Heart left ventricle (tissue), 16 donors: ENCODE measurements around the gene KIF5A. TPM values are rescaled to one million over a fixed set of nuclear protein-coding genes. Genes with fewer than 3 reads are reported as not detected.

Experiments
- ATAC-seq, 4 donors: fragments of 200-7000 bp; cut with Tn5 transposase; one replicate each; pipeline ENCODE4 v1.9.1; 2020 to 2022; ENCODE audit warnings: moderate library complexity in 4 of 4, mild to moderate bottlenecking in 3 of 4, moderate number of reproducible peaks in 1 of 4
- DNase-seq, 5 donors: peaks; one replicate each; pipeline ENCODE4 v3.0.0-alpha.2; 2020
- H3K27ac ChIP-seq, 12 donors: fragments of 200-600 bp; sonication (generic) in 4 of 12; one replicate each; pipeline versions ENCODE4 v1.5.0 to v1.8.0; 2016 to 2022; ENCODE audit warnings: mild to moderate bottlenecking in 2 of 12
- H3K27me3 ChIP-seq, 9 donors: fragments of 200-600 bp; sonication (generic) in 2 of 9; one replicate each; pipeline versions ENCODE4 v1.5.1 to v1.8.0; 2016 to 2022; ENCODE audit warnings: mild to moderate bottlenecking in 3 of 9
- H3K36me3 ChIP-seq, 9 donors: fragments of 200-600 bp; sonication (generic) in 2 of 9; one replicate each; pipeline versions ENCODE4 v1.5.0 to v1.8.0; 2018 to 2022; ENCODE audit warnings: mild to moderate bottlenecking in 2 of 9
- H3K4me1 ChIP-seq, 12 donors: fragments of 200-600 bp; sonication (generic) in 4 of 12; one replicate each; pipeline versions ENCODE4 v1.5.0 to v1.8.0; 2016 to 2022; ENCODE audit warnings: mild to moderate bottlenecking in 3 of 12
- H3K4me3 ChIP-seq, 12 donors: fragments of 200-600 bp; sonication (generic) in 4 of 12; one replicate each; pipeline versions ENCODE4 v1.5.0 to v1.8.0; 2017 to 2022; ENCODE audit warnings: mild to moderate bottlenecking in 9 of 12, moderate library complexity in 4 of 12
- H3K9me3 ChIP-seq, 12 donors: fragments of 200-600 bp; sonication (generic) in 4 of 12; one replicate each; pipeline versions ENCODE4 v1.5.0 to v1.8.0; 2016 to 2022; ENCODE audit warnings: mild to moderate bottlenecking in 1 of 12
- POLR2A ChIP-seq, 2 donors: fragments of 450-650 bp; IDR thresholded peaks; one replicate each; pipeline ENCODE4 v1.6.1; 2017; ENCODE audit warnings: antibody characterized with exemption in 2 of 2, mild to moderate bottlenecking in 2 of 2, moderate library complexity in 2 of 2
- WGBS, 4 donors: extraction: QIAGEN DNeasy Blood & Tissue Kit in 2 of 4; methylation state at CpG; one replicate each; pipeline versions ENCODE4 v1.1.5 to v1.1.7; 2013 to 2018; 5-methylcytosine and 5-hydroxymethylcytosine counted together
- intact Hi-C, 10 donors: fragments of 100-400 bp; cut with DNase I; formaldehyde crosslinking; loops; one replicate each; pipeline versions ENCODE4 v1.11.1 to v1.14.2; 2022
- polyA plus RNA-seq, 2 donors: library from polyadenylated mRNA; stranded (reverse); fragments of 200-250 nt; gene quantifications; one replicate each; pipeline ENCODE4 v1.2.3, GENCODE V29; 2013
- total RNA-seq, 9 donors: library from RNA; depleted of rRNA in 2 of 9; stranded (reverse); fragments of >200 nt in 2 of 9; fragmentation: NEBNext Ultra II Directional in 3 of 9; extraction: Animal tissue kit (Norgen Biotek cat#: 25700) in 3 of 9; gene quantifications; one replicate each; pipeline versions ENCODE4 v1.1.0 to v1.2.4, GENCODE V29; 2016 to 2023
- TF ChIP-seq, protein P1 (sequence below), 12 donors: fragments of 200-600 bp; sonication (generic) in 4 of 12; IDR thresholded peaks; one replicate each; pipeline versions ENCODE4 v1.5.0 to v1.8.0; 2018 to 2022; ENCODE audit warnings: antibody characterized with exemption in 12 of 12, mild to moderate bottlenecking in 5 of 12
- donor health status: ischemic (EF 13 %, LVEDD 7.1; RV severe dilation, severe dysfunction).
- donor health status: healthy with polysubstance abuse.
- donor health status: DM: no; HTN: yes; CAD: no.
- donor health status: DM: no; HTN: no; CAD: no.
- donor health status: ischemic (EF 25% LVEDD 6.9; RV normal size, moderate dysfunction).
- donor health status: ischemic (EF 25% LVEDD 5.7; RV mildly dilated, moderate dysfunction).
- donor health status: healthy.
- donor health status: DM: yes; HTN: yes; CAD: no.
- donor health status: ischemic (EF 35%, LVEDD 5.7; RV mildly dilated, moderate dysfunction).
- donor health status: nonischemic (EF 11% LVEDD 7.7; RV severe dilation, severe dysfunction).
- donor health status: DM: yes; HTN: yes; CAD: no.
- donor health status: PGD.
- donor health status: ischemic (EF 29% LVEDD 5.4; RV normal size, mild dysfunction).
- donor health status: nonischemic (EF 23%, LVEDD 6.1; RV moderate dilation, normal function).

The KIF5A gene
- total and polyA plus RNA-seq, 11 donors, result 0.06 to 0.31 (median 0.14) TPM; not detected in 3

DNA sequence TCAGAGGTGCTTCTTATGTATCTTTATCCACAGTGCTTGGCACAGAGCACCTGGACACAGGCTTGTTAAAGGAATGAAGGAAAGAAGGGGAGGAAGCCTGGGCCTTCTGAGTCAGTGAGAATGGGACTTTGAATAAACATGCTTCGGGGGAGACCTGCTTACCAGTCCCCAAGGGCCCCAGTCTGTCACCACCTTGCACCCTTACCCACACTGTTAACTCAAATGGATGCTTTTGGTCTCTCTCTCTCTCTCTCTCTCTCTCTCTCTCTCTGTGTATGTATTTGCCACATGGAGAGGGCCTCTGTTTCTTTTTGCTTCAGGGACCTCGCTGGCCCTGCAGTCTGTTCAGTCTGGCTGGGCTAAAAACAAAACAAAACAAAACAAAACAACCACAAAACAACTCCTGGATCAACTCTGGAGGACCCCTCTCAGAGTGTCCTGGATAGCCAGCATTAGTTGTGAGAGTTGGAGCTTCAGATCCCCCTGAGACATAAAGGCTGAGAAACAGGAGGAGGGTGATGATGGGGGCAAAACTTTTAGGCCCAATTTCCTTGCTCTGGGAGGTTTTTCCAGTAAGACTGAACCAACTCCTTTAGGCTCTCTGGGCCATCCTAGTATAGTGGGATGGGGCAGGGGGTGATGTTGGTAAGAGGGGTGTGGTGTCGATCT lies 1.9 kb downstream of the KIF5A start:
- 77 to 87% (median 82%) methylated on average over 3 of the region's 3 CpGs for WGBS, 4 donors
- Histone ChIP-seq H3K36me3 (no peaks in the 10 kb centered on the region), H3K4me1 (peaks cover 0 to 16% (median 6%) of the 10 kb centered on the region in 12 donors), H3K27ac (no peak overlapping the region), H3K27me3 (peaks cover 0 to 42% (median 22%) of the 10 kb centered on the region in 9 donors), H3K4me3 (no peak overlapping the region), H3K9me3 (no peaks in the 10 kb centered on the region)
- no peak for ATAC-seq
- no peak for DNase-seq
- TF ChIP-seq, protein P1, sequence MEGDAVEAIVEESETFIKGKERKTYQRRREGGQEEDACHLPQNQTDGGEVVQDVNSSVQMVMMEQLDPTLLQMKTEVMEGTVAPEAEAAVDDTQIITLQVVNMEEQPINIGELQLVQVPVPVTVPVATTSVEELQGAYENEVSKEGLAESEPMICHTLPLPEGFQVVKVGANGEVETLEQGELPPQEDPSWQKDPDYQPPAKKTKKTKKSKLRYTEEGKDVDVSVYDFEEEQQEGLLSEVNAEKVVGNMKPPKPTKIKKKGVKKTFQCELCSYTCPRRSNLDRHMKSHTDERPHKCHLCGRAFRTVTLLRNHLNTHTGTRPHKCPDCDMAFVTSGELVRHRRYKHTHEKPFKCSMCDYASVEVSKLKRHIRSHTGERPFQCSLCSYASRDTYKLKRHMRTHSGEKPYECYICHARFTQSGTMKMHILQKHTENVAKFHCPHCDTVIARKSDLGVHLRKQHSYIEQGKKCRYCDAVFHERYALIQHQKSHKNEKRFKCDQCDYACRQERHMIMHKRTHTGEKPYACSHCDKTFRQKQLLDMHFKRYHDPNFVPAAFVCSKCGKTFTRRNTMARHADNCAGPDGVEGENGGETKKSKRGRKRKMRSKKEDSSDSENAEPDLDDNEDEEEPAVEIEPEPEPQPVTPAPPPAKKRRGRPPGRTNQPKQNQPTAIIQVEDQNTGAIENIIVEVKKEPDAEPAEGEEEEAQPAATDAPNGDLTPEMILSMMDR (IDR thresholded peaks at IDR 0.05), result no peak
- no peak for TF ChIP-seq POLR2A (IDR thresholded peaks at IDR 0.05)
- intact Hi-C loops, result no loop called here

DNA sequence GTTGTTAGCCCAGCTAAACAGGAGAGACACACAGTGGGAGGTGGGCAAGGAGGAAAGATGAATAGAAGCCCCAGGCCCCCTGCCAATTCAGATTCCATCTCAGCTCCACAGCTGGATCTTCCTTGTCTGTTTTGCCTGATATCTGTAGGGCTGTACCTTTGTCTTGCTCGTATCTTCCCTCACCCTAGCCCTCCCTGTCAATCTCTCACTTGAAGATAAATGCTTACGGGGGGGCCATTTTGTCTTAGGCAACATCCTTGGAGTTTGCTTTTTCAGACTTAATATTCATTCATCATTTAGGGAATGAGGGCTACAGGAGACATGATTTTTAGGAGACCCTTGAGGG lies 2.4 kb downstream of the KIF5A start:
- no peak for TF ChIP-seq POLR2A (IDR thresholded peaks at IDR 0.05)
- TF ChIP-seq, protein P1 (IDR thresholded peaks at IDR 0.05), result no peak
- ATAC-seq (no peak), DNase-seq (no peak)
- H3K4me1 ChIP-seq, result peaks cover 0 to 15% (median 6%) of the 10 kb centered on the region in 12 donors
- H3K27ac ChIP-seq, result no peak overlapping the region
- H3K36me3 ChIP-seq, result no peaks in the 10 kb centered on the region
- H3K4me3 ChIP-seq, result no peak overlapping the region
- intact Hi-C loops, result no loop called here
- peaks cover 0 to 42% (median 22%) of the 10 kb centered on the region in 9 donors for H3K27me3 ChIP-seq
- 65 to 76% (median 66%) methylated on average over 2 of the region's 2 CpGs for WGBS, 4 donors
- no peaks in the 10 kb centered on the region for H3K9me3 ChIP-seq

DNA sequence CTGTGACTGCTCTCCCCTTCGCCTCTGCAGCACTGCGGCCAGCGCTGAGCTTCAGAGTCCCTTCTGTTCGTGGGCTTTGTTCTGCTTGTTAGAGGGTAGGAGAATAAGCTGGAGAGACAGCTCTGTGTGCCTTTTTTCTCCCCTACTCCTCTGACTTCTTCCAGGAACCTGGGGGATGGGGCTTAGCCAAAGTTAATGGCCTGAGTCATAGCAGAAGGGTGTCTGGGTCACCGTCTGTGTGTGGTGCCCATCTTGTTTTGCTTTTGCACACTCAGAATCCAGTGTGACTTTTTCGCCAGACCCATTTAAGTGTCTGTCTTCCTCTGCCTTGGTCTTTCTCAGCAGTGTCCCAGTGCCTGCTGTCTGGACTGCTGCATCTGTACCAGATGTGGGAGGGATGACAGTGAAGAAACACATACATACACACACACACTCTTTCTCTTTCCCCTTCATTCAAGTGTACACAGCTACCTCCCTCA lies 3.0 kb downstream of the KIF5A start:
- peaks cover 0 to 42% (median 22%) of the 10 kb centered on the region in 9 donors for H3K27me3 ChIP-seq
- intact Hi-C loops, result no loop called here
- no peaks in the 10 kb centered on the region for H3K9me3 ChIP-seq
- no peak for DNase-seq
- no peaks in the 10 kb centered on the region for H3K36me3 ChIP-seq
- no peak for ATAC-seq
- no peak overlapping the region for H3K27ac ChIP-seq
- H3K4me3 ChIP-seq, result no peak overlapping the region
- TF ChIP-seq, protein P1 (IDR thresholded peaks at IDR 0.05), result no peak
- no peak for TF ChIP-seq POLR2A (IDR thresholded peaks at IDR 0.05)
- 52 to 58% (median 54%) methylated on average over 6 of the region's 6 CpGs for WGBS, 4 donors
- H3K4me1 ChIP-seq, result peaks cover 0 to 10% (median 6%) of the 10 kb centered on the region in 12 donors

DNA sequence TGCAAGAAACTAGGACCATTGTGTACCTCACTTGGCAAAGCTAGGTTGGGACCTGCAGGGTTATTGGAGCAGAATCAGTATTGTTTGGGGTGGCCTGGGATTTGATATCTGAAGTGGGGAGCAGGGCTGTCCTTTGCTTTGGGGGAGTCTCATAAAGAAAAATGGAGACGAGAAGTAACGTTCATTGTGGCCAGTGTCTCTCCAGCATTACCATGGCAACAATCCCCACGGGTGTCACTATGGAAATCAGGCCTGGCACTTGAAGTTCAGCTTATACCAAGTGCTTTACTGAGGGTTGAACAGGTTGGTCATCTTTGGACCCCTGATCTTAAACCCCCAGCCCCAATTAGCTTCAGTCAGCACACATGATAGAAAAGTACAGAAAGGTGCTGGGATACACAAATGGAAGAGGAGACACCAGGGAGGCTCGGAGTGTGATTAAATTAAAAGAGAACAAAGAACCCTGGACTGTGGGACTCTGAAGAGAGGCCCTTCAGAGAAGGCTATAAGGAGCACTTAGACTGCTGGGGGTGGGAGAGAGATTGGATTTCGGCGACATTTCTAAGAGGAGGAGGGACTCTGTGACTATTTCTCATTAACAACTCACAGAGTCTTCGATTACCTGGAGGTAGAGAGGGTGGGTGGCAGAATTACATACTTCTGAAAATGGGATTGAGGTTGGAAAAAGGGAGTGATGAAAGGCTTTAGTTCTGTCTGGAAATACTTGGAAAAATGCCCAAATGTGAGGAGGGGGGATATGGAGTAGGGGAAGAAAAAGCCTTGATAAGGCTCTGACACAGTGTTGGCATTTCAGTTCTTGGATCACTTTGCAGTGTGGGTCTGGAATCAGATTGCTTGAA lies 3.7 kb downstream of the KIF5A start:
- TF ChIP-seq, protein P1 (IDR thresholded peaks at IDR 0.05), result no peak
- no peak for TF ChIP-seq POLR2A (IDR thresholded peaks at IDR 0.05)
- no peak overlapping the region for H3K27ac ChIP-seq
- no peak overlapping the region for H3K4me3 ChIP-seq
- peaks cover 0 to 10% (median 6%) of the 10 kb centered on the region in 12 donors for H3K4me1 ChIP-seq
- H3K27me3 ChIP-seq, result peaks cover 0 to 38% (median 20%) of the 10 kb centered on the region in 9 donors
- no peaks in the 10 kb centered on the region for H3K36me3 ChIP-seq
- DNase-seq, result no peak
- intact Hi-C loops, result no loop called here
- WGBS, 4 donors, result 53 to 61% (median 59%) methylated on average over 7 of the region's 7 CpGs
- H3K9me3 ChIP-seq, result no peaks in the 10 kb centered on the region
- ATAC-seq, result no peak
